ENCODE results near the gene ZNG1B. TPM values are rescaled to one million over a fixed set of nuclear protein-coding genes. Genes with fewer than 3 reads are reported as not detected.
A peak's percentile ranks its signal among the peaks of the same experiment; 100 is the strongest.
"Not testable (repeated sequence)": the region's sequence is repeated elsewhere in the genome, so short reads cannot be mapped to it uniquely, and the experiment has no call there.

ZNG1B gene
- total RNA-seq, 1 donor from 2014 or later = 19.4 TPM

DNA sequence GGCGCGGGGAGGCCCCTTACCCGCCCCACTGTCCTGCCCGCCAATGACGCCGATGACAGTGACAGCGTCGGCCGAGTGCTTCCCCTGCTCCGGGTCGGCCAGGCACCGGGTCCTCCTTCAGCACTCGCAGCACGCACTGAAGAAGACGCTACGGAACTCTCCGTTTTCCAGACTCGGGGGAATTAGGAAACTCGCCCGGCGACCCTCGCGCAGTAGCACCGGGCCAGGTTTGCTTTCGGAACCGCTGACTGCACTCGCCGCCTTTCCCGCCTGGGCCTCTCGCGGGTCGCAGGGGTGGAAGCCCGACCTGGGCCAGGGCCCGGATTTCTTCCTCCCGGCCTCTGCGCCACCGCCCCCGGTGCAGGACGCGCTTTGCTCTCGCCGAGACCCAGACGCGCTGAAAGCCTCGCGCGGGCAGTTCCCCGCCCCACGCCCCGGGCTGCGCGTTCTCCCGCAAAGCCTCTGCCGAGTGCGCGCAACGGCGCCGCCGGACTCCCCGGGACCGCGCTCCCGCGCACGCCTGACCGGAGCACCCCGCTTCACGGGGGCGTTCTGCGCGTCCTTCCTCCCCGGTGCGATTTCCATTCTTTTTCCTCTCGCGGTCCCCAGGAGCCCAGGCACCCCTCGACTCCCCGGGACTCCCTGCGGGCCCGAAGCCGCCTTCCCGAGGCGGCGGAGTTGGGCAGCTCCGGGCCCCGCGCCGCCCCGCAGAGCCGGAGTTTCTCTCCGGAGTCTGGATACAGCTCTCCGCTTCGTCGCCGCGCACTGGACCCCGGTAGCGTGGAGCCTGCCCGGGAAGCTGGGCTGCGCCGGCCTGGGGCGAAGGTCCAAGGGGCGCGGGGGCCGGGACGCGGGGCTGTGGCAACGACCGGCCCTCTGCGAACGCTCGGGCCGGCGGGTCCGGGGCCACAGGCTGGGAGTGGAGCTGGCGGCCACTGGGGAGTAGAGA, 65.9 kb downstream of the ZNG1B start:
- not testable (repeated sequence) for DNase-seq (ENCODE audit: low read depth in 2 of 2)

DNA sequence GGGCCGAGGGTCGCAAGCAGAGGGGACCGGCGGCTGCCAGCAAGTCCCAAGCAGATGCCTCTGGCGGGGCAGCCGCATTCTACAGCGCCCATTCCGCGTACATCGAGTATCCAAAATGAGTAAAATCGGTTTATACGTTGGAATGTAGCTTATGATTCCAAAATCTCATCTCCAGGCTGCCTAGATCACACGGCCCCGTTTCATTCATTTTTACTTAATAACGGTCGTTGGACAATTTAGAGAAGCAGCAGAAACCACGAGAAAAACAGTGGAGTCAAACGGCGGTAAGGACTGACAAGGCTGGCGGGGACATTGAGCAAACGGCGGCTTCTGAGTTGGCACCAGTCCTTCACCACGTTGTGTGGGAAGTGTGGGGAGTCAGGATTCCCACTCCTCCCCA, 66.6 kb downstream of the ZNG1B start:
- not testable (repeated sequence) for DNase-seq (ENCODE audit: low read depth in 2 of 2)

DNA sequence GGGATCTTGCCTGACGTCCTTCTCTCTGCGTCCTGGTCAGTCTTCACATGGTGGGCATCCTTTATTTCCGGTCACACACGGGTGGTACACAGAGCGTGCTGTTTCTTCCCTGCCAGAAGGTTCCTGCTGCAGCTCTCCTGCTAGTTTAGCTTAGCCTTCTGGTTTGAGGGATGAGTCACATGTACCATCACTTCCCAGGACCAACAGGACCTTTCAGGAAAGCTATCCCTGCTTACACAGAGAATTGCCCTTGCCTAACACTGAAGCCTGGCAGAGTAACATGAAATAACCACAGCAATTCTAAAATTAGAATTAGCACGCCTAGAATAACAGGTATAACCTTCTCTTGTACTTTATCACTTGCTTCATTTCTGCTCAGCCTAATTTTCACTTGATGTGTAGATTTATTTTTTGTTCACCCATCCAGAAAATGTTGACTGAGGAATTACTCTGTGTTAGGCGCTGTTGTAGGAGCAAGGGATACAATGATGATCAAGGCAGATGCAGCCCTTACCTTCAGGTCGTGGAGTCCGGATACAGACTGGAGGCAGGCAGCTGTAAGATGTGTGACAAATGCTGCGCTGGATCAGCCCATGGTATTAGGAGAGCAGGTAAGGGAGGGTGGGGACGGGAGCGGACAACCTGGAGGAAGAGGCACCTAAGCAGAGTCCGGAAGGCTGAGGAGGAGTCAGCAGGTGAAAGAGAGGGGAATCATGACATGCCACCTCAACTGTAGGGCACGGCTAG, 70.1 kb downstream of the ZNG1B start:
- DNase-seq (ENCODE audit: low read depth in 2 of 2) = not testable (repeated sequence)

DNA sequence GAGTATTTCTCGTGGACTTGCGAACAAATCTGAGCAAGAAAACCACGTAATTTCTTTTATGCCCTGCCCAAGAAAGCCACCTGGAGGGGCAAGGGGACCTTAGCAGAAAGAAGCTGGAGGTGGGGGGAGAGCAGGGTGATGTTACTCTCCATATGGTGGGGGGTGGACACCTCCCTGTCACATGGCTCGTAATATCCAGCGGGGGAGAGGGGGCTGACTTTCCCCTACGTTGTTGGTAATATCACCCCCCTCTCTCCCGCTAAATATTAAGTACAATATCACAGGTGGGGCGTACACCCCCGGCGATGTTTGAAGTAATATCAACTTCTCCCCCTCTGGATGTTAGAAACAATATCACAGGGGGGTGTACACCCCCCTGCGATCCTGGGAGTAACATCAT, 70.7 kb downstream of the ZNG1B start:
- DNase-seq (ENCODE audit: low read depth in 2 of 2) = not testable (repeated sequence)

DNA sequence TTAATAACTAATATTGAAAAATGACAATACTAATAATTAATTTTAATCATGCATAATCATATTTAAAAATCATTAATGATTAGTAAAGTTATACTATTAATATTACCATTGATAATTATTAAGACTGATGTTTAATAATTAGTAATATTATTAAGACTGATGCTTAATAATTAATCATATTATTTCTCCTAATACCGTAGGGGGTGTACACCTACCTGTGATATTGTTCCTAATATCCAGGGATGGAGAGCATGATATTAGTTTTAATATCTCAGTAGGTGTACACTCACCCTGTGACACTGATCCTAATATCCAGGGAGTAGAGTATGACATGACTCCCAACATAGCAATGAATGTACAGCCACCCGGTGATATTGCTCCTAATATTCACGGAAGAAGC, 73.4 kb downstream of the ZNG1B start:
- not testable (repeated sequence) for DNase-seq (ENCODE audit: low read depth in 2 of 2)

DNA sequence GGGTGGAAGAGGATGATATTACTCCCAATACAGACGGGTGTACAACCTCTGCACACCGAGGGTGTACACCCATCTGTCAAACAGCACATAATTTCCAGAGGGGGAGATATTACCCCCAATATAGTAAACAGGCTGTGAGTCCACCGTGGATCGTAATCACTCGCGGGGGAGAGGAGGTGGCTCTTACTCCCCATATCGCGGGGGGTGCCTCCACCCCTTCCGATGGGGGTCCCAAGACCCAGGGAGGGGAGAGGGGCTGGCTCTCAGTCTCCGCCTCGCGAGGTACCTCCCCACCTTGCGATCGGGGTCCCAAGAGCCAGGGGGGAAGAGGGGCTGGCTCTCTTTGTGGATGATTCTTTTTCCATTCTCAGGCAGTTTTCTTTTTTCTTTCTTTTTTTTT, 74.4 kb downstream of the ZNG1B start:
- not testable (repeated sequence) for DNase-seq (ENCODE audit: low read depth in 2 of 2)

DNA sequence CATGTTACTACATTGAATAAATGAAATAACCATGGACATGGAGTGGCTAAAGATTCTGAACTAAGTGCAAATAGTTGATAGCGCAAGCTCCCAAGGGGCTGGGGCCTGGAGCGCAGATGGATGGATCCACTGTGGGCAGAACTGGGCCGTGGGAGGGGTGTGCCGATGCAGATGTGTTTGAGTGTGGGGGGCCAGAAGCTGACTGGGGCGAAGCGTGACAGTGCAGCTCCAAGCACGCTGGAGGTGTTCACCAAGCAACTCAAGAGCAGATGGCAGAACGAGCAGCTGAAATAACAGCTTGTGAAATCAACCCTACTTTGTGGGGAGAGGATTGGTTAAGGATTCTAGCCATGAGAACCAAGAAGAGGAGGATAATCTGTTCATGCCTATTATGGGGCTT, 78.0 kb downstream of the ZNG1B start:
- not testable (repeated sequence) for DNase-seq (ENCODE audit: low read depth in 2 of 2)

DNA sequence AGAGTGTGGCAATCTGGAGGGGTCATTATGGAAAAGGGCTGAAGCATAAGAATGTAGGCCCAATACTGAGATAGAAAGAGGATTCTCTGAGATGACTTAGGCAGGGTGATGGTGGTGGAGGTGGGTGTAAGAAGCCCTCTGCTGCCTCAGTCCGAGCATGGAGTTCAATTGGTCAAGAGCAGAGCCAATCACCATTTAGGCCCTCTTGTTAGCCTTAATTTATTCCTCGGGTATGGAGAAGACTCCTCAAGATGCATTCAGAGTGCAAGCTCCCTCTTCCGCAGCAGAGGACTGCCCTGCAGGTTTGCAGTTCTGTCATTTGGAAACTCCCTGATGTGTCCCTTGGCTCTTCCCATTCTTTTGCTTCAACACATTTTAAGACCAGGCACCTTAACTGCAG, 78.5 kb downstream of the ZNG1B start:
- not testable (repeated sequence) for DNase-seq (ENCODE audit: low read depth in 2 of 2)

DNA sequence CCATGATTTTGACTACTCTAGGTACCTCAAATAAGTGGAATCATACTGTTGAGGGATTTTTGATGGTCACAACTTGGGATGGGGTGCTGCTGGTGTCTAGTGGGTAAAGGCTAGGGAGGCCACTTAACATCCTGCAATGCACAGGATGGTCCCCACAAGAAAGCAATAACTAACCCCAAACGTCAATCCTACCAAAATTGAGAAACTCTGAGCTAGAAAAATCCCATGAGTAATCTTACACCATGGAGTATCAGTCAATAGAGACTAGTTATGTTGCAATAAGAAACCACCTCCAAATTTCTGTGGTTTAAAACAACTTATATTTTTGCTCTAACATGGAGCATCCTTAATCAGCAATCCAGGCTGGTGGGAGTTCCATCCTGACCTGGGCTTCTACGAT, 79.5 kb downstream of the ZNG1B start:
- DNase-seq (ENCODE audit: low read depth in 2 of 2) = not testable (repeated sequence)

DNA sequence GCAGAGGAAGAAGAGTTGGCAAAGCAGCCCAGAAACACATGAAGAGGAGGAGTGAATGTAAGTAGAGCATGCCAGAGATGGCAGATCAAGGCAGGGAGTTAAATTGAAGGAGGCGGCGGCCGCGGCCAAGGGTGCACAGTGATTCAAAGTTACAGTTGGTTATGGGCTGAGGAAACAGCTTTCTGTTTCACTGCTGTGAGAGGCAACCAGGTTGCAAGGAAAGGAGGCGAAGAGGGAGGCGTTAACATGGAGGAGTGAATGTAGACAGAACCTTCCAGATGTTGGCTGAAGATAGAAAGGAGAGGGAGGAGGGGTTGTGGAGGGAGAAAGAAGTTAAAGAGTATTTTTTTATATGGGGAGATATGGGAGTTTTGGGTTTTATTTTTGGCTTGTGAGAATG, 83.3 kb downstream of the ZNG1B start:
- DNase-seq (ENCODE audit: low read depth in 2 of 2) = not testable (repeated sequence)

DNA sequence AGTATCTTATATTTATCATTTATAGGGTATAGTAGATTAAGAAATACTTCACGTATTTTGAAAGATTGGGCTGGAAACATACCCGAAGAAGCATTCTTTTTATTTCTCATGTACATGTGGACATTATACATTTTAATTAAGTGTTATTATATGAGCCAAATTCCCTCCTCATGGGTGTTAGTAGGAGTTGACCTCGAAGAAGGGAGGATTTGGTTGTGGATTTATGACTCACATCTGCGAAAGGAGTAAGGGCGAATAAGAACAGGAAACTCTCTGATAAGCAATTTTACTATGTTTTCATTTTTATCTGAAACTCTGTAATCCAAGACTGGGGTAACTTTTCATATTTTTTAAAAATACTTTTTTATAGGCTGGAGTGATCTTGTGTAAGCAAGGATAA, 84.0 kb downstream of the ZNG1B start:
- DNase-seq (ENCODE audit: low read depth in 2 of 2) = not testable (repeated sequence)

DNA sequence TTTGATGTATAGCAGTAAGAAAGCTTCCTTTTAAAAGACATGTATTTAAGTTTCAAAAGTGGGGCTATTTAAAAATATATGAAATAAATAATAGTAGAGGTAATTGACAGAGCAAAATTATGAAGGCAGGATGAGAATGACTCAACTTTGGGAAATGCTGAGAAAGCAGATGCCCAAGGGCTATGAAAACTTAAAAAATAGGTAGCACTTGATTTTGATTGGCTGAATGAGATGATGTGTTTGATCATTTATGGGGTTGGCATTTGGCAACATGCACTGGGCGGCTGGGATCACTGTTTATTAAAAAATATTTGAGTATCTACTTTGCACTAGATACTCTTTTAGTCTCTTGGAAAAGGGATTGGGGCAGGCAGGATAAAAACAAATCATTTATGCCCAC, 87.5 kb downstream of the ZNG1B start:
- DNase-seq (ENCODE audit: low read depth in 2 of 2) = not testable (repeated sequence)

DNA sequence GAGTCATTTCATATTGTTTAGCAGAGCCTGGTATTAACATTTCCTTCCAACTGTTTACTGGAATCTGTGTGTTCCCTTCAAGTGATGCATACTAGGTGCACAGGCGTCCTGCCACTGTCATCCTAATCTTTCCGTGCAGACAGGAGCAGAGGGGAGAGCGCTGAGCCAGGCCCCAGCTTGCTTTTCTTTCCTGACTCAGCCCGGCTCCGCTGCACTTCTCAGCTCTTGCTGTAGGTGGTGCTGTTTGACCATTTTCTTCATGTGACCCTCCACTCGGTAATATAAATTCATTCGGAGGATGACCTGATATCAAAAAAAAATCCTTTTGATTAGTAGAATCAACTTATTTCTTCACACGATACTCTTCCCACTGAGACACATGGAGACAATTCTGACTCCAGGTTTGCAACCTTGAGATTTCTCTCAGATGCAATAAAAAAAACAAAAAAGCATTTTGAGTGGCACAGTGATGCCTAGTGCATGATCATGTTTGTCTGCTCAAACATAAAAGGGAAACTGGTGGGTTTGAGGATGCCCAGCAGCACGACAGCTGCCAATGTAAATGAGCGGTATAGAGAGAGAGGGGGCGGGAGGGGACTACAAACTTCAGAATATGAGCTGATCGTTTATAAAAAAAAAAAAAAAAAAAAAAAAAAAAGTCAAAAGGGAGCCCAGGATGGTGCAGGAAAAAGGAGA, 90.0 kb downstream of the ZNG1B start:
- not testable (repeated sequence) for DNase-seq (ENCODE audit: low read depth in 2 of 2)

DNA sequence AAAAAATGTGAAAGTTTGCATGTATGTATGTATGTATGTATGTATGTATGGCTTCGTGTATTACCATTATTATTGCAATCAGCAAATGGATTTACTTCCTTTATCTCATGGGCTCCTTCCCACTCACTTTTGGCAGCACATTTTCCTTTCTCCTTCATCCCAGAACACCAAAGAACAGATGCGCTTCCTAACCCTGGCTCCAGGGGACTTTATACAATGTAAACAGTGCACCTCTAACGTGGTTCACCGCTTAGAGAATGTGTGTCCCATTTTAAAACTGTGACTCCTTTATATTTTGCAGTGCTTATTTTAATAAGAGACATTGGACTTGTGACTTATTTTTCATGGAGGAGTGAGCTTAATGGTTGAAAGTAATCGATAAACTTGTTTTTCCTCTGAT, 90.6 kb downstream of the ZNG1B start:
- not testable (repeated sequence) for DNase-seq (ENCODE audit: low read depth in 2 of 2)

DNA sequence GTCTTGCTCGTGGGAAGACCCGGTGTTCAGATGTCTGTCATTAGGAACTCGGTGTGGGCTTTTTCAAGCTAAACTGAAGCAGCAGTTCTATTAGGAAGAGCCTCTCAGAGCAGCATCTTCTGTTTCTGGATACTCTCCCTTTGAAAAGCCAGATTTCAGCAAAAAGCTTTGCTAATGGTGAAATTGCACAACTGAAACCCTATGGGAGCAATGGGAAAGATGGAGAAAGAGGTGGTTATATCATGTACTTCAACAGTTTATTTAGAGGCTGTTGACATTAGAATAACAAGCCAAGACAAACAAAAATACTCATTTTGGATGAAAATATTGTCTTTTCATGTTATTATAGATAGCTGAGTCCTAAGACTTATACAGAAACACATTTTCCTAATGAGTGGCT, 91.4 kb downstream of the ZNG1B start:
- not testable (repeated sequence) for DNase-seq (ENCODE audit: low read depth in 2 of 2)

DNA sequence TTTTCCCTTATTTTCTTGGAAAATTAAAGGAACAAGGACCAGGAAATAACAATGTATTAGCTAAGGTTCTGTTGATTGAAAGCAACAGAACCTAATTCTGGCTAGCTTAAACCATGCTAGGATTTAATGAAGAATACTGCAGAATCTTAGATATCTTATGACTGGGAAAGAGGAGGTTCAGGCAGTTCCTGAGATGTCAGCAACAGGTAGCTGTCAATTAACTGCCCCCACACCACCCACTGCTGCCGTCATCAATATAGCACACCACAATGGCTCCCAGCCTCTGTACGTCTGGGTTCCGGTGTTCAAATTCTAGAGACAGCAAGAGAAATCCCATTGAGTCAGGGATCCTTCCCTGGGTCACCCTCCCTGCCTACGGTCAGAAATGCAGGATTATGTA, 95.5 kb downstream of the ZNG1B start:
- not testable (repeated sequence) for DNase-seq (ENCODE audit: low read depth in 2 of 2)

DNA sequence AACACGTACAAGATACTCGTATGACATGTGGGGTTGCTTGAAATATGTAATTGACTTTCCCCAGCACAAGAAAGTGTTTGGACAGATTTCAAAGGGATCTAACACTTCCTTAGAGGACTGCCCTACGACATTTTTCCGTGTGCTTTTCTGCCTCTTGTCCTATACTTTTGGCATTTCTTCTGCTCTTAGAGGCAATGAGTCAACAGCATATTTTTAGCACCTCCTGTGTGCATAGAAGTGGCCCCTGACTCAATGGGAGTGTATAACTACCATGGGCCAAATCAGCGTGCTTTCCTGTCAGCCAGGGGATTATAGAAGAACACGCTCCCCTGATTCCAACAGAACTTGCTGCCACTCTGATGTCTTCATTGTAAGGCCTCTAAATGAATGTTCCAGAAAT, 99.1 kb downstream of the ZNG1B start:
- DNase-seq (ENCODE audit: low read depth in 2 of 2) = not testable (repeated sequence)

DNA sequence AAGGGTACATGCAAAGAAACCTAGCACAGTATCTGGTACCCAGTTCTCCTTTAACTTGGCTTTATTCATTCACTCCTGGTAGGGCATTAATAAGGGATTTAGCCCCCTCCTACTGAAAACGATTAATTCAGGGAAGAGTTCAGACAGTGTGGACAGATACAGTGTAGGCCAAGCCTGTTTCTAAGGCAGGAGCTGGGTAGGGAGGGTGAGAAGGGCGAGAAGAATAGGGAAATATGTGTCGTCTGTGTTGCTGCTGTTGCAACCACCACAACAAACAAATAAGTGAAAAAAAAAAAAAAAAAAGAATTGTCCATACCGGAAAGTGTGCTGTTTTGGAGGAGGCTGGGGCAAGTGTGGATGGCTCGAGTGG, 103.3 kb downstream of the ZNG1B start:
- DNase-seq (ENCODE audit: low read depth in 2 of 2) = not testable (repeated sequence)

DNA sequence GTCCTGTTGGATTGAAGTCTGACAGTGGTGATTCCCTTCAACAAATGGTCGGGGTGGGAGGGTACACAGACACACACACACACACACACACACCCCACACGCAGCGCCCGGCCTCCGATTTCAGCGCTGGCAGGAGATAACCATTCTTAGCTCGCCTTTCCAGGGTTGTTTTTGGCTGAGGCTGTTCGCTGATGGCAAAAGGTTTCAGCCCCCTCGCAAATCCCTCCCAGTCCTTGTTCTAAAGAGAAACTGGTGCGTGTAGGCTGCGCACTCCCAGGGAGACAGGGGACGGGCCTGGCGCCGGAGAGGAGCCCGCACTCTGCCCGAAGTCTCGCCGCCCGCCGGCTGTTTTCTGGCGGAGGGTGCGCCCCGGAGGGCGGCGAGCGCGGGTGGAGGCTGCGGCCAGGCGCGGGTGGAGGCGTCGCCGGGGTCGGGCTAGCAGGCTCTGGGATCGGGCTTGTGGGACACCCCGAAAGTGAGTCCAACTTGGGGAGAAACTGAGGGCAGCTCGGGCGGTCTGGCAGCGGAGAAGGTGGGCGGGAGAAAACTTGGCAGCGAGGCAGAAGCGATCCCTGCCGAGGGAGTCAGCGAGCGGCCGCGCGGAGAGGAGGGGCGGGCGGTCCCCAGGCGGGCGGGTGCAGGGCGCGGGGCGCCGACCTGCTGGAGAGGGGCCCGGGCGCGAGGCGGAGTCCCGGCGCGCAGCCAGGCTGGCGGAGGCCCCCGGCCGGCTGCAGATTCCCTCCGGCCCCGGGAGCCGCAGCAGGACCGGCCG, 103.9 kb downstream of the ZNG1B start:
- DNase-seq (ENCODE audit: low read depth in 2 of 2) = peak in 1 of 2 donors; percentile 0

DNA sequence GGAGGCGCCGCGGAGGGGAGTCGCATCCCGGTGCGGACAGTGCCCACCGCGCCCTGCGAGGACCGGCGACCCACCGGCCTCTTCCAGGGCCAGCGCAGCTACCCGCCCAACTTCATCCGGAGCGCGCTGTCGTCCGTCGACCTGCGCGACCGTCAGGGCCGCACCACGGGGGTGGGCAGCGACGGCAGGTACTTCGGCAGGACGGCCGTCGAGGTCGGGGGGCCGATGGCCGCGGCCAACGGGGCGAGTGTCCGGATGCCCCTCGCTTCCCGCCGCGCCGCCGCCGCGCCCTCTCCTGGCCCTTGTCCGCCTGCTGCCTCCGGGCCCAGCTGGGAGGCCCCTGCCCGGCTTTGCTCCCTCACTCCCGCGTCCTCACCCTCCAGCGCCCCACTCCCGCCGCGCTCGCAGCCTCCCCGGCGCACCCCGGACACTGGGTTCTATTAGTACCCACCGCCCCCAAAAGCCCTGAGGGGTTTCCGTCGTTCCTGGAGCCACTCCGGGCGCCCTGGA, 104.5 kb downstream of the ZNG1B start:
- not testable (repeated sequence) for DNase-seq (ENCODE audit: low read depth in 2 of 2)

DNA sequence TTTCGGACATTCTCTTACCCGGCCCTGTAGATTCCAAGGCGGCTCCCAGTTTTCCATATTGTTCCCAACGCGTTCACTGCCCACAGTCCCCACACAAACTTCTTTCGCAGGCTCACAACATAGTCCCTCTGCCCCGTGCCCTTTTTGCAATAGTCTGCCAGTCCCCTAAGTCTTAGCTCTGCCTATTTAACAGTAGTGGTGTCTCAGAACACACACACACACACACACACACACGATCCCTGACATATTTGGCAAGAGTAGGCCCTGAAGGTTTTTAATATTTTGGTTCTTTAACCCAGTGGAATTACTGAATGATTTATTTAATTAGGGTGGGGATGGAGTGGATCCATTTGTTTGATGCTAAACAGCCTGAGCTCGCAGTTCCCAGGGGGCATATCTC, 105.0 kb downstream of the ZNG1B start:
- not testable (repeated sequence) for DNase-seq (ENCODE audit: low read depth in 2 of 2)

Measured in dermis microvascular lymphatic vessel endothelial cell (primary cell).